Aorta (tissue), 5 donors: Measurements from ENCODE around the gene FSTL1. TPM values are rescaled to one million over a fixed set of nuclear protein-coding genes. Genes with fewer than 3 reads are reported as not detected.

Source experiments
- ATAC-seq: fragments of 200-7000 bp; cut with Tn5 transposase; one replicate; pipeline ENCODE4 v1.9.1; 2022; ENCODE audit warnings: moderate library complexity; ENCODE audit not compliant: low FRiP score
- DNase-seq, 2 donors: peaks; one replicate each; pipeline ENCODE4 v3.0.0-alpha.2; 2020
- H3K27ac ChIP-seq, 2 donors: one replicate each; pipeline ENCODE4 v1.5.1; 2013; ENCODE audit warnings: low read length in 2 of 2, mild to moderate bottlenecking in 2 of 2, moderate library complexity in 2 of 2, control low read depth in 1 of 2, inconsistent platforms in 1 of 2, low read depth in 1 of 2
- H3K27me3 ChIP-seq, 2 donors: one replicate each; pipeline ENCODE4 v1.6.1; 2013; ENCODE audit warnings: control low read depth in 1 of 2, low read length in 1 of 2, mild to moderate bottlenecking in 1 of 2, moderate library complexity in 1 of 2; ENCODE audit not compliant: insufficient read depth in 2 of 2, control insufficient read depth in 1 of 2
- H3K36me3 ChIP-seq, 2 donors: one replicate each; pipeline ENCODE4 v1.6.1; 2013; ENCODE audit warnings: control low read depth in 1 of 2, low read length in 1 of 2, mild to moderate bottlenecking in 1 of 2; ENCODE audit not compliant: insufficient read depth in 2 of 2, control insufficient read depth in 1 of 2
- H3K4me1 ChIP-seq, 2 donors: one replicate each; pipeline ENCODE4 v1.6.1; 2013; ENCODE audit warnings: low read length in 2 of 2, control low read depth in 1 of 2, mild to moderate bottlenecking in 1 of 2, moderate library complexity in 1 of 2; ENCODE audit not compliant: insufficient read depth in 2 of 2, control insufficient read depth in 1 of 2
- H3K4me3 ChIP-seq, 2 donors: one replicate each; pipeline ENCODE4 v1.5.1; 2013; ENCODE audit warnings: low read length in 2 of 2, control low read depth in 1 of 2, mild to moderate bottlenecking in 1 of 2
- H3K9me3 ChIP-seq: one replicate; pipeline ENCODE4 v1.6.1; 2013; ENCODE audit warnings: mild to moderate bottlenecking, low read length; ENCODE audit not compliant: control insufficient read depth
- WGBS, 2 donors: extraction: QIAGEN DNeasy Blood & Tissue Kit; methylation state at CpG; one replicate each; pipeline ENCODE4 v1.1.7; 2013; 5-methylcytosine and 5-hydroxymethylcytosine counted together
- intact Hi-C, 2 donors: fragments of 100-400 bp; cut with DNase I; formaldehyde crosslinking; loops; one replicate each; pipeline versions ENCODE4 v1.14.2 to v1.15.0; 2022
- polyA plus RNA-seq, 2 donors: library from polyadenylated mRNA; stranded (reverse); fragments of 200-250 nt; gene quantifications; one replicate each; pipeline ENCODE4 v1.2.3, GENCODE V29; 2013
- total RNA-seq, 2 donors: library from RNA; stranded (reverse); fragmentation: NEBNext Ultra II Directional; extraction: Animal tissue kit (Norgen Biotek cat#: 25700); gene quantifications; one replicate each; pipeline ENCODE4 v1.2.1, GENCODE V29; 2021
- donor health status: healthy with polysubstance abuse.
- donor health status: Bipolar disorder and iron deficiency.
- donor health status: DM: no; HTN: no; CAD: no.
- donor health status: DM: no; HTN: no; CAD: no.
- donor health status: DM: yes; HTN: yes; CAD: no.

FSTL1 gene
- total and polyA plus RNA-seq, 4 donors: 103 to 833 (median 517) TPM

DNA sequence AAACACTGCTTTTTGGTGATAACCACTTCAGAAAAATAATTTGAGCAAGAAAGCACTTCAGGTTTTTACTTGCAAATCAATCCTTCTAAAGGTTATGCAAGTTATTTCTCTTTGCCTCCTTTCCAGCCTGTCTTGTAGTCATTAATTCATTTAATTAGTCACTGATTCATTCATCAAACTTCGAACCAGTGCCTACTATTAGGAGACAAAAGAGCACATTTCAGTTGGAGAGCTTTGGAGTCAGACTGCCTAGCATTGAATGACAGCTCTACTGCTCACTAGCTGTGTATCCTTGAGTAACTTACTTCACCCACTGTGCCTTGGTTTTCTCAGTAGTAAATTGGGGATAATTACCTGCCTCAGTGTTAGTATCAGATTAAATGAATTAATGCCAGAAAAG lies 86.7 kb downstream of the FSTL1 start:
- 76 to 78% methylated on average over 1 of the region's 1 CpG for whole genome bisulfite sequencing, 2 donors
- no peaks in the 10 kb centered on the region for H3K4me1 ChIP-seq
- no peaks in the 10 kb centered on the region for H3K27me3 ChIP-seq
- intact Hi-C loops: no loop called here
- H3K4me3 ChIP-seq: no peak overlapping the region
- no peaks in the 10 kb centered on the region for H3K9me3 ChIP-seq
- no peak overlapping the region for H3K27ac ChIP-seq
- ATAC-seq (no peak), DNase-seq (no peak)
- no peaks in the 10 kb centered on the region for H3K36me3 ChIP-seq

DNA sequence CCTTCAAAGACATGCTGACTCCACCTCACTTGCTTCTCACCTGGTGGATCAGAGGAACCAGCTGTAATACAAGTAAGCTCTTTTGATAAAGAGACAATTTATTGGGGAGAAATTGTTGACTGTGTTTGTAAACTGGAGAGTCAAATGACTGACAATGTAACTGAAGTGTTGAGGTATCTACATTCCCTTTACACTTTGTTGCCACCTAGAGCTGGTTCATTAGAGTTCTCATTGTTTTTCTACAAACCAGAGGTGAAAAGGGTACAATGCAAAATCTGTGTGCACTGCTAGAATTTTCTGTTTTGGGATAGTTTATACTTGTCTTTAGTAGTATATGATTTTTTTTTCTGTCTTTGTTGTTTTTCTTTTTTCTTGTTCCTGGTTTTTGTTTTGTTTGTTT lies 93.0 kb downstream of the FSTL1 start:
- Histone ChIP-seq H3K4me3 (no peak overlapping the region), H3K36me3 (no peaks in the 10 kb centered on the region), H3K4me1 (no peaks in the 10 kb centered on the region), H3K27ac (no peak overlapping the region), H3K9me3 (no peaks in the 10 kb centered on the region), H3K27me3 (no peaks in the 10 kb centered on the region)
- intact Hi-C loops: loop anchor here in 1 of 2 donors (10.0 kb wide), 1 partner anchor 57 kb away; no protein-coding TSS in a partner anchor
- ATAC-seq: no peak
- DNase-seq: no peak

DNA sequence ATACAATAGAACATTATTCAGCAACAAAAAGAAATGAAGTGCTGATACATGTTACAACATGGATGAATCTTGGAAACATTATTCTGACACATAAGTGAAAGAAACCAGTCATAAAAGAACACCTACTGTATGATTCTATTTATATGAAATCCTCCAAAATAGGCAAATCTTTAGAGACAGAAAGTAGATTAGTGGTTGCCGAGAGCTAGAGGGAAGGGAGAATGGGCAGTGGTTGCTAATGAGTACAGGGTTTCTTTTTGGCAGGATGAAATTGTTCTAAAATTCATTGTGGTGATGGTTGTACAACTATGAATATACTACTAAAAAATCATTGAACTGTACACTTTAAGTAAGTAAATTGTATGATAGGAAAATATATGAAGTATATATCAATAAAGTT lies 95.3 kb downstream of the FSTL1 start:
- DNase-seq (no peak), ATAC-seq (no peak)
- intact Hi-C loops: loop anchor here in 1 of 2 donors (10.0 kb wide), 1 partner anchor 59 kb away; no protein-coding TSS in a partner anchor
- H3K4me3 ChIP-seq: no peak overlapping the region
- no peaks in the 10 kb centered on the region for H3K4me1 ChIP-seq
- 69 to 82% methylated on average over 1 of the region's 1 CpG for WGBS, 2 donors
- no peaks in the 10 kb centered on the region for H3K36me3 ChIP-seq
- H3K9me3 ChIP-seq: no peaks in the 10 kb centered on the region
- H3K27me3 ChIP-seq: no peaks in the 10 kb centered on the region
- H3K27ac ChIP-seq: no peak overlapping the region

DNA sequence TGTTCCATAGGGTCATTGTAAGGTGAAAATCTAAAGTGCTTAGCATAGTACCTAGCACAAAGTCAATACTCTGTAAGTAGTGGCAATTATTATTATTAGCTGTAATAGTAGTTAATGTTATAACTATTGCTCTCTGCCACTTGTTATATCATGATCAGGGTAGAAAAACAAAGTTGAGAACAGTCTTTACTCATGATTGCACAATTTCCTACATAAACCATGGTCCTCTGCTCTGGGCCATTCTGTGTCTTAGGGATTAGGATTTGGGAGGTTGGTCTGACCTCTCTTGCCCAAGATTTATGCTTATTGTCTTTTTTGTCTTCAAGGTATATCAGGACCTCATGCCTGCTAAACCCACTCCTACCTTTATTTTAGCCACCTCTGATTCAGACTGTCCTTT lies 97.3 kb downstream of the FSTL1 start:
- no peak for DNase-seq
- intact Hi-C loops: loop anchor here (5.0 to 10.0 kb wide), 3 partner anchors 61 to 204 kb away; no protein-coding TSS in a partner anchor
- ATAC-seq: no peak
- Histone ChIP-seq H3K4me1 (no peaks in the 10 kb centered on the region), H3K36me3 (no peaks in the 10 kb centered on the region), H3K4me3 (no peak overlapping the region), H3K27me3 (no peaks in the 10 kb centered on the region), H3K9me3 (no peaks in the 10 kb centered on the region), H3K27ac (no peak overlapping the region)

DNA sequence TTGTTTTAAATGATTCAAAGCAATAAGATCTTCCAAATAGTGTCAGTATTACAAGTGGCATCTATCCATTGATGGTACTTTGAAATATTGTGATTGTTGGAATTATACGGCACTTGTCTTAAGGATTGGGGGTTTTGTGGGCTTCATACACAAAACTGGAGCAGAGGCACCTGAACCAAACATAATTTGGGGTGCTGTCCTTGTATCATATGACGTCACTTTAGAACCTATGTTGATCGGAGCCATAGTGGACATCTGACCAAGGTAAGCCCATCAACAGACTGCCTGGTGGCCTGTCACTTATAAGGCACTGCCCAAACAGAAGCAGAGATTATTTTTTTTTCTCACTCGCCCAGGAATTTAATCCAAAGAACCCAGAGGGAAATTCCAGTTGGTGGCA lies 98.8 kb downstream of the FSTL1 start:
- Histone ChIP-seq H3K27ac (no peak overlapping the region), H3K4me1 (no peaks in the 10 kb centered on the region), H3K27me3 (no peaks in the 10 kb centered on the region), H3K4me3 (no peak overlapping the region), H3K9me3 (no peaks in the 10 kb centered on the region), H3K36me3 (no peaks in the 10 kb centered on the region)
- no peak for ATAC-seq
- 84 to 87% methylated on average over 4 of the region's 4 CpGs for WGBS, 2 donors
- intact Hi-C loops: loop anchor here (5.0 to 10.0 kb wide), 3 partner anchors 63 to 205 kb away; no protein-coding TSS in a partner anchor
- DNase-seq: no peak

DNA sequence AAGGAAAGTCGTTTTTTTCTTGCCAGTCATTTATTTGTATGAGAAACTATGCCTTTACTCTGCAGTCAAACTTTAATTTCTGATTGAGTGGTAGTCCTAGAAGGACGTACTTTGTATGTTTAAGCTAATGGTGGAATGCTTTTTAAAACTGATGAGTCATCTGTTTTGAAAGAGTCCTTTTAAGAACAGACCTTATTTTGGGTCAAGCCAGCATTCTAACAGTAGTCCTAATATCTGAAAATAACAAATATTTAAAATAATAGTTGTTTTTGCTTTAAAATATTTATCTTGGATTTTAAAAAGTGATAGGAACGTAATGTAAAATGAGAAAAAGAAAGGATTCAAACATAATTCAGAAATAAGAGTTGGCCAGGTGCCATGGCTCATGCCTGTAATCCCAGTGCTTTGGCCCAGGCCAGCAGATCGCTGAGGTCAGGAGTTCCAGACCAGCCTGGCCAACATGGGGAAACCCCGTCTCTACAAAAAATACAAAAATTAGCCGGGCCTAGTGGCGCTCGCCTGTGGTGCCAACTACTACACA lies 100.3 kb downstream of the FSTL1 start:
- intact Hi-C loops: loop anchor here (5.0 to 10.0 kb wide), 3 partner anchors 64 to 207 kb away; no protein-coding TSS in a partner anchor
- Histone ChIP-seq H3K27ac (peak overlapping the region in 1 of 2 donors; percentile 3), H3K27me3 (no peaks in the 10 kb centered on the region), H3K36me3 (no peaks in the 10 kb centered on the region), H3K9me3 (no peaks in the 10 kb centered on the region), H3K4me3 (no peak overlapping the region), H3K4me1 (no peaks in the 10 kb centered on the region)
- ATAC-seq: peak; percentile 39
- peak; percentile 73 to 78 for DNase-seq
- WGBS, 2 donors: 4 to 7% methylated on average over 8 of the region's 8 CpGs

DNA sequence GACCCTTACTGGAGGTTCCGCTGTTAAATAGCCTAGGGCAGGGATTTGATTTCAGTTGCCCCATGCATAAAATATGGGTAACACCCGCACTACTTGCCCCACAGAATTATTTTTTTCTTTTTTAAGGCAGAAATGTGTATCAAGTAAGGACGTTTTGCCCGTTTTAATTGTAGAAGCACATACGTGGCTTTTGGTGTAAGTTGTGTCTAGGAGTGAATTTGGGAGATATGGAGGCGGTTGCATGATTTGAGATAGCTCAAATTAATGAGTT lies 101.0 kb downstream of the FSTL1 start:
- DNase-seq: no peak
- Histone ChIP-seq H3K27ac (peak overlapping the region; percentile 64 to 68), H3K9me3 (no peaks in the 10 kb centered on the region), H3K27me3 (no peaks in the 10 kb centered on the region), H3K4me1 (no peaks in the 10 kb centered on the region), H3K4me3 (peak overlapping the region; percentile 38 to 51), H3K36me3 (no peaks in the 10 kb centered on the region)
- ATAC-seq: no peak
- 1 to 2% methylated on average over 6 of the region's 6 CpGs for WGBS, 2 donors
- intact Hi-C loops: loop anchor here (5.0 to 10.0 kb wide), 4 partner anchors 65 to 255 kb away; partner anchors contain the start of gene GSK3B (in 1 of the 2)

DNA sequence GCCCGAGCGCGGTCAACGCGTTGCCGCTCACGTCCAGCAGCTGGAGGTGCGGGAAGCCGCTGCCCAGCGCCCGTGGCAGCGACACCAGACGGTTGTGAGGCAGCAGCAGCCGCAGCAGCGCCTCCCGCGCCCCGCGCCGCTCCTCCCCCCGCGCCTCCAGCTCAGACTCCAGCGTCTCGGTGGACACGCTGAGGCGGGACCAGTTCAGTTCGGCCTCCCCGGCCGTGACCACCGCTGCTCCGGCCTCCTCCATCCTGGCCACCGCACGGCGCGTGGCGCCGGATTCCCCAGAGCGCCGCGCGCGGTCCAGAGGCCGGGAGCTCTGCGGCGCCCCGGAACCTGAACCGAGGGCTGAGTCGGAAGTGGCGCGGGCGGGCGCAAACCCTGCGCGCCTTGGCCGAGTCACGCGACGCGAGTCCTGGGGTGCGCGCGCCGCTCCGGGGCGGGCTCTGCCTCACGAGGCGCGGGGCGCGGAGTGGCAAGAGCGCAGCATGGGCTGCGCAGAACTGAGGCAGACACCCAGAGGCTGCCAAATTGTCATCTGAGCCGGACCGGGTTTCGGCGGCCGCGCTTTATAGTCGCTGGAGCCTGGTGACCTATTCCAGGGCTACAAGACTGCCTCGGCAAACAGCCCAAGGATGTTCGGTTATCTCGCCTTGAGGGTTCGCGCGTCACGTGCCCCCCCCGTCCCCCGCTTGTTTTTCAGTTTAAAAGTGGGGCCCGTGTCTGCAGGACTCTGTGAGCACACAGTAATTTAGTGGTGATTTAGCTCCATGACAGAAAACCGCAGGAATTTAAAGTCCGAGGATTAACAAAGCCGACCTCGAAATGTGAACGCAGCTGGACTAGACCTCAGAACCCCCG lies 101.6 kb downstream of the FSTL1 start, which contains the start of gene LRRC58:
Gene LRRC58, minus strand, starts transcription at position 364 of the 864 bp plus-strand sequence. Its CDS starts 111 bp downstream, at position 253.
- Histone ChIP-seq H3K4me3 (peak within 1 kb of the TSS; percentile 44 to 51), H3K4me1 (no peaks in the 10 kb centered on the region), H3K36me3 (no peaks in the 10 kb centered on the region), H3K27ac (peak within 1 kb of the TSS; percentile 64 to 68), H3K27me3 (no peaks in the 10 kb centered on the region), H3K9me3 (no peaks in the 10 kb centered on the region)
- ATAC-seq: peak; percentile 97
- peak; percentile 95 to 97 for DNase-seq
- WGBS, 2 donors: 0% methylated on average over 91 to 95 of the region's 95 CpGs
- intact Hi-C loops: loop anchor here in 1 of 2 donors (10.0 kb wide), 1 partner anchor 254 kb away; the partner anchor contains the start of gene GSK3B
